Lower lobe of right lung (tissue), 2 donors: ENCODE measurements around the gene DCAF6. TPM values are rescaled to one million over a fixed set of nuclear protein-coding genes. Genes with fewer than 3 reads are reported as not detected.
"Not testable (repeated sequence)": the region's sequence is repeated elsewhere in the genome, so short reads cannot be mapped to it uniquely, and the experiment has no call there.

ENCODE experiments used
- ATAC-seq, 2 donors: fragments of 200-7000 bp; cut with Tn5 transposase; one replicate each; pipeline ENCODE4 v1.9.1; 2020 to 2022; ENCODE audit warnings: mild to moderate bottlenecking in 2 of 2, moderate library complexity in 2 of 2
- DNase-seq: peaks from one replicate; pipeline ENCODE4 v3.0.0-alpha.2; 2020
- H3K27ac ChIP-seq: fragments of 200-600 bp; one replicate; pipeline ENCODE4 v1.8.0; 2022
- H3K27me3 ChIP-seq: fragments of 200-600 bp; one replicate; pipeline ENCODE4 v1.8.0; 2022; ENCODE audit warnings: low read depth
- H3K36me3 ChIP-seq: fragments of 200-600 bp; one replicate; pipeline ENCODE4 v1.8.0; 2022; ENCODE audit warnings: mild to moderate bottlenecking
- H3K4me1 ChIP-seq: fragments of 200-600 bp; one replicate; pipeline ENCODE4 v1.8.0; 2022
- H3K4me3 ChIP-seq: fragments of 200-600 bp; one replicate; pipeline ENCODE4 v1.8.0; 2022; ENCODE audit warnings: mild to moderate bottlenecking
- H3K9me3 ChIP-seq: fragments of 200-600 bp; one replicate; pipeline ENCODE4 v1.8.0; 2022
- intact Hi-C: fragments of 100-400 bp; cut with DNase I; formaldehyde crosslinking; loops from one replicate; pipeline ENCODE4 v1.11.0; 2022
- long read RNA-seq: library from polyadenylated mRNA; unstranded; transcript quantifications from one replicate; pipeline ENCODE4 v2.0.0, GENCODE V29; 2021
- total RNA-seq: library from RNA; stranded (reverse); fragmentation: NEBNext Ultra II Directional; extraction: Animal tissue kit (Norgen Biotek cat#: 25700); gene quantifications from one replicate; pipeline ENCODE4 v1.2.1, GENCODE V29; 2021
- TF ChIP-seq, protein P1 (sequence below): fragments of 200-600 bp; IDR thresholded peaks from one replicate; pipeline ENCODE4 v1.8.0; 2022; ENCODE audit warnings: antibody characterized with exemption, mild to moderate bottlenecking
- donor health status: DM: no; HTN: yes; CAD: no; lungs with severe emphysema.

Gene DCAF6, protein sequence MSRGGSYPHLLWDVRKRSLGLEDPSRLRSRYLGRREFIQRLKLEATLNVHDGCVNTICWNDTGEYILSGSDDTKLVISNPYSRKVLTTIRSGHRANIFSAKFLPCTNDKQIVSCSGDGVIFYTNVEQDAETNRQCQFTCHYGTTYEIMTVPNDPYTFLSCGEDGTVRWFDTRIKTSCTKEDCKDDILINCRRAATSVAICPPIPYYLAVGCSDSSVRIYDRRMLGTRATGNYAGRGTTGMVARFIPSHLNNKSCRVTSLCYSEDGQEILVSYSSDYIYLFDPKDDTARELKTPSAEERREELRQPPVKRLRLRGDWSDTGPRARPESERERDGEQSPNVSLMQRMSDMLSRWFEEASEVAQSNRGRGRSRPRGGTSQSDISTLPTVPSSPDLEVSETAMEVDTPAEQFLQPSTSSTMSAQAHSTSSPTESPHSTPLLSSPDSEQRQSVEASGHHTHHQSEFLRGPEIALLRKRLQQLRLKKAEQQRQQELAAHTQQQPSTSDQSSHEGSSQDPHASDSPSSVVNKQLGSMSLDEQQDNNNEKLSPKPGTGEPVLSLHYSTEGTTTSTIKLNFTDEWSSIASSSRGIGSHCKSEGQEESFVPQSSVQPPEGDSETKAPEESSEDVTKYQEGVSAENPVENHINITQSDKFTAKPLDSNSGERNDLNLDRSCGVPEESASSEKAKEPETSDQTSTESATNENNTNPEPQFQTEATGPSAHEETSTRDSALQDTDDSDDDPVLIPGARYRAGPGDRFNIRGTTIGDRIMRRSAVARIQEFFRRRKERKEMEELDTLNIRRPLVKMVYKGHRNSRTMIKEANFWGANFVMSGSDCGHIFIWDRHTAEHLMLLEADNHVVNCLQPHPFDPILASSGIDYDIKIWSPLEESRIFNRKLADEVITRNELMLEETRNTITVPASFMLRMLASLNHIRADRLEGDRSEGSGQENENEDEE
- 50.6 TPM for total RNA-seq
- long read RNA-seq, transcript DCAF6-203 (20 exons, 3,302 nt) = minor isoform, 13 of 83 reads
- long read RNA-seq, transcript DCAF6-201 (19 exons, 3,186 nt) = major isoform, 38 of 83 reads
- long read RNA-seq, partial matches to known transcripts = 19 of 83 reads
- long read RNA-seq, other reads (novel, unspliced or antisense) = 13 of 83 reads

DNA sequence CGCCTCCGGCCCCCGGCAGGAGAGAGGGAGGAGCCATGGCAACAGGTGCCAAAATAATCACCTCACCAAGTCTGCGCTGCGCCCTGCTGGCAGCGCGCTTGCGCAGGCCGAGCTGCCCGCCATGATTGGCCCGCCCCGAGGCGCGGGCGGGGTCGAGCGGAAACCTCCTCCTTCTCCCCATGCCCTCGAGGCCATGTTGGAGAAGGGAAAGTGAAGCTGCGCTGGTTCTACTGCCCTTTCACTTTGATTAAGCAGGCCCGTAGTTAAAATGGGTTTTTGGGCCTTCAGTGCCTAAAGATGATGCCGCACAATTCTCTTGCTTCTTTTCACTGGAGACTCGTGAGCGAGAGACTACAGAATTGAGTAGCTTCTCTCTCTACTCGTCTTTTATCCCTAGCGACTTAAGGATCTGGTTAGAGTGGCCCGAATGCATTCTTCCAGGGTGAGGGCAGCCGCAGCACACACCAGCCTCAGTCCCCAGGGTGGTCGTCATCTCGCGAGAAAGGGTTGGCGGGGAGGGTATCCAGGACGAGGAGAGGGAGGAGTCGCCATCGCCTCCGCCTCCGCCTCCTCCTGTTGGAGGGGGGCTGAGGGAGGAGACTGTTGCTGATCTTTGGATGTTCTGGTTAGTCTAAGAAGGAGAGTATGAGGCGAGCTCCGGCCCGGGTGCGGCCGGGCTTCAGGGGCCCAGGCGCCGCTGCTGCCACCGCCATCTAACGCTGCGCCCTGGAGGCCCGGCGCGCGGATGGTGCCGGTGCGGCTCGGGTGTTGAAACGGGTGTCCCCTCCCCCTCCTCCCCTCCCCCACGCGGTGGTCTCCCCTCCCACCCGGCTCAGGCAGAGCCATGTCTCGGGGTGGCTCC is at the start of gene DCAF6:
Gene DCAF6 (plus strand): TSS at position 616 of the 862 bp plus-strand sequence. CDS start 229 bp downstream, at position 845.
- intact Hi-C loops = no loop called here
- Histone ChIP-seq H3K36me3 (no peaks in the 10 kb centered on the region), H3K27ac (peak within 1 kb of the TSS; percentile 93), H3K4me3 (peak within 1 kb of the TSS; percentile 86), H3K27me3 (no peaks in the 10 kb centered on the region), H3K4me1 (peaks cover 33% of the 10 kb centered on the region), H3K9me3 (no peaks in the 10 kb centered on the region)
- peak; percentile 95 to 98 for ATAC-seq
- TF ChIP-seq, protein P1, sequence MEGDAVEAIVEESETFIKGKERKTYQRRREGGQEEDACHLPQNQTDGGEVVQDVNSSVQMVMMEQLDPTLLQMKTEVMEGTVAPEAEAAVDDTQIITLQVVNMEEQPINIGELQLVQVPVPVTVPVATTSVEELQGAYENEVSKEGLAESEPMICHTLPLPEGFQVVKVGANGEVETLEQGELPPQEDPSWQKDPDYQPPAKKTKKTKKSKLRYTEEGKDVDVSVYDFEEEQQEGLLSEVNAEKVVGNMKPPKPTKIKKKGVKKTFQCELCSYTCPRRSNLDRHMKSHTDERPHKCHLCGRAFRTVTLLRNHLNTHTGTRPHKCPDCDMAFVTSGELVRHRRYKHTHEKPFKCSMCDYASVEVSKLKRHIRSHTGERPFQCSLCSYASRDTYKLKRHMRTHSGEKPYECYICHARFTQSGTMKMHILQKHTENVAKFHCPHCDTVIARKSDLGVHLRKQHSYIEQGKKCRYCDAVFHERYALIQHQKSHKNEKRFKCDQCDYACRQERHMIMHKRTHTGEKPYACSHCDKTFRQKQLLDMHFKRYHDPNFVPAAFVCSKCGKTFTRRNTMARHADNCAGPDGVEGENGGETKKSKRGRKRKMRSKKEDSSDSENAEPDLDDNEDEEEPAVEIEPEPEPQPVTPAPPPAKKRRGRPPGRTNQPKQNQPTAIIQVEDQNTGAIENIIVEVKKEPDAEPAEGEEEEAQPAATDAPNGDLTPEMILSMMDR = no peak
- peak; percentile 97 for DNase-seq

DNA sequence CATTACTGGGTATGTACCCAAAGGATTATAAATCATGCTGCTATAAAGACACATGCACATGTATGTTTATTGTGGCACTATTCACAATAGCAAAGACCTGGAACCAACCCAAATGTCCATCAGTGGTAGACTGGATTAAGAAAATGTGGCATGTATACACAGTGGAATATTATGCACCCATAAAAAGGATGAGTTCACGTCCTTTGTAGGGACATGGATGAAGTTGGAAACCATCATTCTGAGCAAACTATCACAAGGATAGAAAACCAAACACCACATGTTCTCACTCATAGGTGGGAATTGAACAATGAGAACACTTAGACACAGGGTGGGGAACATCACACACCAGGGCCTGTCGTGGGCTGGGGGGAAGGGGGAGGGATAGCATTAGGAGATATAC is 49.3 kb upstream of the DCAF6 start:
- DNase-seq, intact Hi-C loops, ATAC-seq, H3K27me3 ChIP-seq, H3K9me3 ChIP-seq, H3K4me1 ChIP-seq, H3K27ac ChIP-seq, H3K36me3 ChIP-seq, H3K4me3 ChIP-seq: not testable (repeated sequence)

DNA sequence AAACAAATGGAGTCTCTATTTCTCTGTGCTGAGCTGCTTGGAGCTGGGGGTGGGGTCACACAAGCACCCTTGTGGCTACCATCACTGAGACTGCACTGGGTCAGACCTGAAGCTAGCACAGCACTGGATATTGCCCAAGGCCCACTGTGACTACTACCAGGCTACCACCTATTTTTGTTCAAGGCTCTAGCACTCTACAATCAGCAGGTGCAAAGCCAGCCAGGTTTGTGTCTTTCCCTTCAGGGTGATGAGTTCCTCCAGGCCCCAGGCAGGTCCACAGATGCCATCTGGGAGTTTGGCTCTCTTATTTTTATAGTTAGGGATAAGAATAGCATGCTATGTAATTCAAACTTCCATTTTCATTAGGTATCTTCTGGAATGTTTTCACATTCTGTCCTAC is 46.1 kb upstream of the DCAF6 start:
- Histone ChIP-seq H3K9me3 (no peaks in the 10 kb centered on the region), H3K27me3 (no peaks in the 10 kb centered on the region), H3K4me3 (no peak overlapping the region), H3K27ac (no peak overlapping the region), H3K36me3 (no peaks in the 10 kb centered on the region), H3K4me1 (no peaks in the 10 kb centered on the region)
- ATAC-seq = no peak
- intact Hi-C loops = no loop called here
- no peak for DNase-seq
- TF ChIP-seq, protein P1 = no peak

DNA sequence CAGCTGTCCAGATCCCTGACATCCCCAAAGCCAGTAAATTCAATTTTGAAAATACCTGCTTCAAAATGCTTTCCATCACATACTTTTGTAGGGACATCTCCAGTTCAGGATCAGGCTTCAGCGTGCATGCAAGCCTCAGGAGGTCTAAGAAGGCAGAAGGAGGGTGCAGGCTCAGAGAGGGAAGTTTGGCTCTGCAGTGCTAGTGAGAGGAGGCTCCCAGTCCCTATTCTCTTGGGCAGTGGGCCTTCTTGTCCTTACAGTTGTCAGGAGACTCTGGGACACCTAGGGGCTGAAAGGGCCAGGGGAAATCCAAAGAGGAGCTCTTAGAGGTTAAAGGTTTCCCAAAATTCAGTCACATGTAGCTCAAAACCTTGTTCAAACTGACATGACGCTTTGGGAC is 42.7 kb upstream of the DCAF6 start:
- Histone ChIP-seq H3K36me3 (no peaks in the 10 kb centered on the region), H3K4me3 (no peak overlapping the region), H3K27ac (no peak overlapping the region), H3K9me3 (no peaks in the 10 kb centered on the region), H3K4me1 (no peaks in the 10 kb centered on the region), H3K27me3 (no peaks in the 10 kb centered on the region)
- TF ChIP-seq, protein P1 = no peak
- intact Hi-C loops = no loop called here
- ATAC-seq (no peak), DNase-seq (no peak)

DNA sequence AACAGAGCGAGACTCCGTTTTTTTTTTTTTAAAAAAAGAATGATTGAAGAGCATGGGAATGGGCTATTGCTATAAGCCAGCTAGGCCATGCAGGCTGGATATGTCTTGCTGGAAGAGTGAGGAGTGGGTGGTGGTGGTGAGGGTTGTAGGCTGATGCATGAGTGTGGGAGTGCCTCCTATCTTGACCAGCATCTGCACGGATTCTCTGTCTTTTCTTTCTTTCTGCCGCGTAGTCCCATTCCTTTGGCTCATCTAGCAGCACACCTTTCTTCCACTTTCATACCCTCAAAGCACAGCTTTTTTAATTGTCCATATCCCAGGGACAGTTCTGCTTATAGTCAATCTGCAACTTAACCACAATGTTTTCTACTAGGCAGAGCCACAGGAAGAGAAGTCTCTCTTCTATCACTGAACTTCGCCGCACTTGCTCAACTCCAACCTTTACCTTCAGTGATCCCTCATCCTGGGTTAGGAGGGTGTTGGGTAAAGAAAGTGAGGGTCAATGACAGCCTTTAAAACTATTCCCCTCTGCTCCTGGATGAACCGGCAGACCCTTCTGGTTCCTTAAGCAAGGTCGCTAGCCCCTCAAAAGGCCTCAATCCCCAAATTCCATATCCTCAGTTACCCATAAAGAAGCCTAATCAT is 37.8 kb upstream of the DCAF6 start:
- Histone ChIP-seq H3K4me3 (no peak overlapping the region), H3K36me3 (no peaks in the 10 kb centered on the region), H3K27me3 (no peaks in the 10 kb centered on the region), H3K27ac (no peak overlapping the region), H3K4me1 (no peaks in the 10 kb centered on the region), H3K9me3 (no peaks in the 10 kb centered on the region)
- ATAC-seq (no peak), DNase-seq (no peak)
- intact Hi-C loops = no loop called here
- TF ChIP-seq, protein P1 = no peak
